Measurements from ENCODE around the gene RSU1. TPM values are rescaled to one million over a fixed set of nuclear protein-coding genes. Genes with fewer than 3 reads are reported as not detected.
A peak's percentile ranks its signal among the peaks of the same experiment; 100 is the strongest.

Gene RSU1
- total and polyA plus RNA-seq, 10 of the 15 experiments (the other 5 are each of a cell fraction or from before 2014, with no cell fraction given): 49.2 to 139 (median 81.3) TPM

DNA sequence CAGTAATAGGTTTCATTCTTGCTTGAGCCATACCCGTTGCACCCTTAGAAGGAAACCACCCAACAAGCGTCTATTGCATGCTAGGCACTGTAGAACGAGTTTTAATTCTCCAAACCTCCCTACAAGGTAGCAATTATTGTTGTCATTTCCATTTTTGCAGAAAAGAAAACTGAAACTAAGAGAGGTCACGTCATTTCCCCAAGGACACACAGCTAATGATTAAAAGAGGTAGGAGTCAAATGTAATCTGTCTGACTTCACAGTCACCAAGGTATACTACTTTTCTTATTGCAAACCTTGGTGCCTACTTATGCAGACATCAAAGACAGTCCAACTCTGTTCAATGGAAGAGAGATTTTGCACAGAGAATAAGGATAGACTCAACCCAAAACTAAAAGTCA is 246.5 kb downstream of the RSU1 start (continued):
- no peak for TF ChIP-seq ZNF24 (IDR thresholded peaks at IDR 0.05)
- TF ChIP-seq POU2F2 (IDR thresholded peaks at IDR 0.05; ENCODE audit: borderline replicate concordance, low read depth, low read length): no peak
- TF ChIP-seq KLF5 (IDR thresholded peaks at IDR 0.05; ENCODE audit: partially characterized antibody): no peak
- no peak for TF ChIP-seq USF2 (IDR thresholded peaks at IDR 0.05; ENCODE audit: borderline replicate concordance, low read depth, low read length)
- no peak for TF ChIP-seq HDAC2 (IDR thresholded peaks at IDR 0.05)
- no peak for TF ChIP-seq RB1 (IDR thresholded peaks at IDR 0.05; ENCODE audit: borderline replicate concordance)
- TF ChIP-seq ZBTB33 (IDR thresholded peaks at IDR 0.05): no peak
- no peak for TF ChIP-seq ELK1 (IDR thresholded peaks at IDR 0.05; ENCODE audit: low read depth, low read length)
- no peak for TF ChIP-seq ZNF217 (IDR thresholded peaks at IDR 0.05)
- TF ChIP-seq SKIL (IDR thresholded peaks at IDR 0.05; ENCODE audit: low read depth, poor library complexity, severe bottlenecking): no peak
- TF ChIP-seq, protein P1, sequence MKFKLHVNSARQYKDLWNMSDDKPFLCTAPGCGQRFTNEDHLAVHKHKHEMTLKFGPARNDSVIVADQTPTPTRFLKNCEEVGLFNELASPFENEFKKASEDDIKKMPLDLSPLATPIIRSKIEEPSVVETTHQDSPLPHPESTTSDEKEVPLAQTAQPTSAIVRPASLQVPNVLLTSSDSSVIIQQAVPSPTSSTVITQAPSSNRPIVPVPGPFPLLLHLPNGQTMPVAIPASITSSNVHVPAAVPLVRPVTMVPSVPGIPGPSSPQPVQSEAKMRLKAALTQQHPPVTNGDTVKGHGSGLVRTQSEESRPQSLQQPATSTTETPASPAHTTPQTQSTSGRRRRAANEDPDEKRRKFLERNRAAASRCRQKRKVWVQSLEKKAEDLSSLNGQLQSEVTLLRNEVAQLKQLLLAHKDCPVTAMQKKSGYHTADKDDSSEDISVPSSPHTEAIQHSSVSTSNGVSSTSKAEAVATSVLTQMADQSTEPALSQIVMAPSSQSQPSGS (IDR thresholded peaks at IDR 0.05; ENCODE audit: low read length): peak; percentile 88
- TF ChIP-seq CBFB (IDR thresholded peaks at IDR 0.05; ENCODE audit: low read depth): no peak
- no peak for TF ChIP-seq CTCF (IDR thresholded peaks at IDR 0.05 in 2 of 3, conservative IDR thresholded peaks at IDR 0.05 in 1 of 3; ENCODE audit: control insufficient read depth in 2 of 3, extremely low read depth in 1 of 3, insufficient read depth in 1 of 3, low read depth in 3 of 3, low read length in 3 of 3)
- no peak for TF ChIP-seq REST (IDR thresholded peaks at IDR 0.05; ENCODE audit: low read depth, low read length)
- no peak for TF ChIP-seq NFYB (IDR thresholded peaks at IDR 0.05; ENCODE audit: insufficient read depth, low read depth, low read length)
- TF ChIP-seq SREBF2 (IDR thresholded peaks at IDR 0.05; ENCODE audit: low read length): no peak
- no peak for TF ChIP-seq CHD1 (IDR thresholded peaks at IDR 0.05; ENCODE audit: low read depth, low read length)
- TF ChIP-seq RBBP5 (conservative IDR thresholded peaks at IDR 0.05): no peak
